NCI-H1417 (cell line): ENCODE data around the gene DNAJB2.
"Not testable (repeated sequence)": the region's sequence is repeated elsewhere in the genome, so short reads cannot be mapped to it uniquely, and the experiment has no call there.

Source experiments
- DNase-seq, 3 experiments: peaks; one replicate each; lab custom pipeline; 2025; lab: John Stamatoyannopoulos, UW

Gene DNAJB2

DNA sequence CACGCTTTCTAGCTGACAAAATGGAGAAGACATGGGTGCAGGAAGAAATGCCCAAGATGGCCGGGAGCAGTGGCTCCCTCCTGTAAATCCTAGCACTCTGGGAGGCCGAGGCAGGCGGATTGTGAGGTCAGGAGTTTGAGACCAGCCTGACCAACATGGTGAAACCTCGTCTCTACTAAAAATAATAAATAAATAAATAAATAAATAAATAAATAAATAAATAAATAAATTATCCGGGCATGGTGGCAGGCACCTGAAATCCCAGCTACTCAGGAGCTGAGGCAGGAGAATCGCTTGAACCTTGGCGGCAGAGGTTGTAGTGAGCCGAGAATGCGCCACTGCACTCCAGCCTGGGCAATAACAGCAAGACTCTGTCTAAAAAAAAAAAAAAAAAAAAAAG, 20.2 kb upstream of the DNAJB2 start:
- not testable (repeated sequence) for DNase-seq

- no peak for DNase-seq
Measured at GRCh38 chr2:219261024-219261855, 17.9 kb upstream of the DNAJB2 start.

- DNase-seq = no peak
Measured at GRCh38 chr2:219266232-219266631, 12.9 kb upstream of the DNAJB2 start.

DNA sequence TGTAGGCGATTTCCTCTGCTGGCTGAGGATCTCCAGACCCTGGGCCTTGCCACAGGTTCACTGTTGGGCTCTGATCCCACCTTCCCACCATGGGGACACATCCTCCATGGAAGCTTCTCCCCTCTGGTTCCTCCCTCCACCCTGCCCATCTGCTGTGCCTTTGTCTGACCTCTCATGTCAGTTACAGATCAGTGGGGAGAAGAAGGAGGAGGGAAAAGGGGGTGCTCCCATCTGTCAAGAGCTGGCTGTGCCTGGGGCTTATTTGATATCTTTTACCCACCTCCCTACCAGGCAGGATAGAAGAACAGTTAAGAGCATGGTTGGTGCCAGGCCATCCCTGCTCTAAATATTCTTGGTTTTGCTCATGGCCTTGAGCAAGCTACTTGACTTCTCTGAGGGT, 12.3 kb upstream of the DNAJB2 start:
- DNase-seq = no peak

DNA sequence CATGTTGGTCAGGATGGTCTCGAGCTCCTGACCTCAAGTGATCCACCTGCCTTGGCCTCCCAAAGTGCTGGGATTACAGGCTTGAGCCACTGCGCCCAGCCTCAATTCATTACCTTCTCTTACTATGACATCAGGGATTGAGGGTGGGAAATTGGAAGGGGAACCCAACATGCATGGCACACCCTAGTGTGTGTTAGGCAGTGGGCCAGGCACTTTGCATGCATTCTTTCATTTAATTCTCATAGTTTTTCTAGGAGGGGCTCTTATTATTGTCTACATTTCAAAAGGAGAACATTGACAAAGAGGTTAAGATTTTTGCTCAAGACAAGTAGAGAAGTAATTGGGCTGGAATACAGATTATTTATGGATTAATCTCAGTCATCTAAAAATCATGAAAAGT, 10.9 kb upstream of the DNAJB2 start:
- DNase-seq = no peak

DNA sequence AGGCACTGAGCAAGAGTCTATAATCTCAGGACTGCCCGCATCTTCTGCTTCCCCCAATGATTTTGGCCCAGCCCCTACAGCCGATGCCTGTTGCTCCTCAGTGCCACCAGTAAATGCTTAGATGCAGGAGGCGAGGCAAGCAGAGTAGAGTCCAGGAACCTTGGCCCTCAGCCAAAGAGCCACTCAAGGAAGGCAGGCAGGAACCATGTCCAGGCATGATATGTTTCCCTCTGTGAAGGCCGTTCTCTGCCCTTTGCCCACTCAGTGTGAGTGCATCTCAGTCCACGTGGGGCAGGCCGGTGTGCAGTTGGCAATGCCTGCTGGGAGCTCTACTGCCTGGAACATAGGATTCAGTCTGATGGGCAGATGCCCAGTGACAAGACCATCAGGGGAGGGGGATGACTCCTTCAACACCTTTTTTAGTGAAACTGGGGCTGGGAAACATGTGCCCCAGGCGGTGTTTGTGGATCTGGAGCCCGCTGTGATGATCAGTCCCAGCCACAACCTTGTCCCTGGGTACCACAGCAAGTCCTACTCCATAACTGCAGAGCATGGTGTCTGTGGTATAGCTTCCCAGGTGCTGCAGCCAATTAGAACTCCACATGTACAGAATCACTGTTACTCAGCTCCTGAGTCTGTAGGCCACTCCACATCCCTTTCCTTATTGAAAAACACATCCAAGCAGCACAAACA, 9.7 kb upstream of the DNAJB2 start:
- DNase-seq = peak; percentile 28 to 79 (median 64)

- DNase-seq = no peak
Measured at GRCh38 chr2:219270055-219270372, 9.2 kb upstream of the DNAJB2 start.

GRCh38 chr2:219271021-219271420, 8.1 kb upstream of the DNAJB2 start:
- DNase-seq = no peak

DNA sequence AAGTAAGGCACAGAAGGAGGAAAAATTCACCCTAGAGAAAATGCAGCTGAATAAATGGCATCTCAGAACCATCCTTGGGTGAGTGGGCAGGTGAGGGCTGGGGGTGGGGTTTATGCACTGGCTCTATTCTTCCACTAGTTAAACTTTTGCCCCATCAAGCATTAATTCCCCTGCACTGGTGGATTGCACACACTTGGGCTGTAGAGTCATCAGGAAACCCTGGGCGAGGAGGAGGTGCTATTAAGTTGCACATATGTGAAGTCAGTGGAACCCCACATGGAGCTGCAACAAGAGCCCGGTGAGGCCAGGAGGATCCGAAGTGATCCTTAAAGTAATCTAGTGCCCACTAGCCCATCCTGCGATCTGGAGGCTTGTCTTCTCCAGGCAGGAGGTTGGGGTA, 6.8 kb upstream of the DNAJB2 start:
- no peak for DNase-seq

DNA sequence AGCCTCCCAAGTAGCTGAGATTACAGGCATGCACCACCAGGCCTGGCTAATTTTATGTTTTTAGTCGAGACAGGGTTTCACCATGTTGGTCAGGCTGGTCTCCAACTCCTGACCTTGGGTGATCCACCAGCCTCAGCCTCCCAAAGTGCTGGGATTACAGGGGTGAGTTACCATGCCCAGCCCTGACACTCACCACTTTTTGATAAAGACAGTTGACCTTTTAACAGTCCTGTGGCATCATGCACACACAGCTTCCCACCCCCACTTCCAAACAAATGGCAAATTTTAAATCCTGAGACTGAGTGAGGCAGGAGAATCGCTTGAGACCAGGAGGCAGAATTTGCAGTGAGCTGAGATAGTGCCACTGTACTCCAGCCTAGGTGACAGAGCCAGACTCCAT, 6.2 kb upstream of the DNAJB2 start:
- no peak for DNase-seq

DNA sequence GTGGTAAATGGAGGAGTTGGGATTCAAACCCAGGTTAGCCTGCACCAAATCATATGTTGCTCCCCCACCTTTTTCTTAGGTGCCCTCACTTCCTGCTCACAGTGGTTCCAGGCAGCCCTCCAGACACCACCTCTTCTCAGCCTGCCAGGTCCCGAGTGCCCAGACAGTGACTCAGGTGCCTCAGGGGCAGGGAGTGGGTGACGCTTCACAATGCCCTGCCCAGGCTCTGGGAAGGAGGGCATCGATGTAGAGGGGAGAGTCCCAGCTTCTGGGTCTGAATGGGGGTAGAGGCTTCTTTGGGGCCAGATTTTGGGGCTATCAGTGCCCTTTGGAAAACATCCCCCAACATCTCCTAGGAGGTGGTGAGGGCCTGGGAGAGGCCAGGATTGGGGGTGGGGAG, 5.2 kb upstream of the DNAJB2 start:
- no peak for DNase-seq

GRCh38 chr2:219274361-219274921, 4.7 kb upstream of the DNAJB2 start:
- DNase-seq = no peak

DNA sequence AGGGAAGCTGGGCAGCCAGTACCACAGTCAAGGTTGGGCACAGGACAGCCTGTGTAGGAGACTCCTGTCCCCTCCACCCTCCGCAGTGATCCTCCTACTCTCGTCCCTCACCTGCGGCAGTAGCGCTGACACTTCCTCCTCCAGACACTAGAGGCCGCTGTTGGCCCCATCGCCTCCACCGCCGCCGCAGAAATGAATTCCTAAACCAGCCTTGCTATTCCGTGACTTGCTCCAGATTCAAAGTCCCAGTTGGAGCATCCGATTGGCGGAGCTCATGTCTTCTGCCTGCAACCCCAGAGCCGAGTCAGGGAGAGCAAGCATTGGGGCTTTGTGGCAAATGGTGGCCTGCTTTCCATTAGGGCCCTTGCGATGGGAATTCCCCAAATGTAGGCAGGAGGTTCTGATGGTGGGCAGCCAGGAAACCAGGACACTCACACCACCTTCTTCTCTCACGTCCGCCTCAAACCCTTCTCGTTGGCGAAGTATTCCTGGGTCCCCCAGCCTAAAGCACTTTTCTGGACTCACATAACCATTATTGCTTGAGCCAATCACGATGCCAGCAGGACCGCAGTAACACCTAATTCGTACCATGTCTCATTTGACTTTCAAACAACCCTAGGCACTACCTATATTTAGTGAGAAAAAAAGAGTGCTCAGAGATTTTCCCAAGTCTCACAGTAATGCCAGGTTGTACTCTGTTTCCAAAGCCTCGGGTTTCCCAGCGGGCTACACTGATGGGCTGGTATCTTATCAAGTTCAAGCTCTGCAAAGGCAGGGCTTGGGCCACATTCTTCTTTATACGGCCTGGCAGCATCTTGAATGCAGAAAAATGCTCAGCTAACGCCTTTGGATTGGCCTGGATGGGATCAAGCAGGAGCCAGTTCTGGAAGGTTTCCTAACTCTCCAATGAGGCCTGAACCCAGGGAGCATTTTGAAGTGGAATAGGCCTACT, 1.2 kb upstream of the DNAJB2 start:
- DNase-seq = peak; percentile 61 to 83 (median 65)

DNA sequence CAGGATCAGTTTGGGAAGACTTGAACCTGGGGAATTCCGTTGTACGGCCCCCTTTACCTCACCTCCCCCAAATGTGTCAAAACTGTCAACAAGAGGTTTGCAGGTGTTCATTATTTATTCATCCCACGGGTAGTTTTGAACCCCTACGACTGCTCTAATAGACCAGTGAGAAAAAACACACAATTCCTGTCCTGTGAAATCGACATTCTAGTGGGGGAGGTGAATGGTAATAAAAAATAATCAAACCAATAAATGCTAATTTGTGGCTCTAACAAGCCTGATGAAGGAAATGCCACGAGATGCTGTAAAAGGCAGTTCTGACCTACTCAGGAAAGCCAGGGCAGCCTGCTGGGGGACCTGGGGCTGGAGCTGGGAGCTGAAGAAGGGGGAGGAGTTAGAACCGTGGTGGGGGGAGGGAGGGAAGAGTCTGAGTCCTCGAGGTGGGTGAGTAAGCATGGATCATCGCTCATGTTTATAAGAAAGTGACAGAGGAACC, 463 bp upstream of the DNAJB2 start:
- no peak for DNase-seq

GRCh38 chr2:219279916-219280516, 850 bp downstream of the DNAJB2 start:
- no peak for DNase-seq

- DNase-seq = no peak
Measured at GRCh38 chr2:219280651-219281050, 1.5 kb downstream of the DNAJB2 start.

- DNase-seq = no peak
Measured at GRCh38 chr2:219281588-219281987, 2.4 kb downstream of the DNAJB2 start.

DNA sequence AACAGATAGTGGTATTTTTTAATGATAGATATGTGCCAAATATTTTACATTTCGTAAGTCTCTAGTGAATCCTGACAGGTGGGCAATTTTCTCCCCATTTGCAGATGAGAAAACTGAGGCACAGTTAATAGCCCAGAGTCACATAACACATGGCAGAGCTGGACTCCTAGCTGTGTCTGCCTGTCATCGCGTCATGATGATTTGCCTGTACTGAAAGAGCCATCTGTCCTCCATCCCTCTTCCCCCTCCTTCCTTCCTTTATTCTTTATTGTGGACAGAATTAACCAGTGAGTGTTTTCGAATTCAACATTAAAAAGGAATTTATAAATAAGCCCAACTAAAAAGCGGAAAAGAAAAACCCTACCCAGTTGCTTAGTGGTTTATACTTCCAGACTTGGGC, 3.2 kb downstream of the DNAJB2 start:
- DNase-seq = no peak

GRCh38 chr2:219282943-219283581, 3.9 kb downstream of the DNAJB2 start:
- DNase-seq = no peak

DNA sequence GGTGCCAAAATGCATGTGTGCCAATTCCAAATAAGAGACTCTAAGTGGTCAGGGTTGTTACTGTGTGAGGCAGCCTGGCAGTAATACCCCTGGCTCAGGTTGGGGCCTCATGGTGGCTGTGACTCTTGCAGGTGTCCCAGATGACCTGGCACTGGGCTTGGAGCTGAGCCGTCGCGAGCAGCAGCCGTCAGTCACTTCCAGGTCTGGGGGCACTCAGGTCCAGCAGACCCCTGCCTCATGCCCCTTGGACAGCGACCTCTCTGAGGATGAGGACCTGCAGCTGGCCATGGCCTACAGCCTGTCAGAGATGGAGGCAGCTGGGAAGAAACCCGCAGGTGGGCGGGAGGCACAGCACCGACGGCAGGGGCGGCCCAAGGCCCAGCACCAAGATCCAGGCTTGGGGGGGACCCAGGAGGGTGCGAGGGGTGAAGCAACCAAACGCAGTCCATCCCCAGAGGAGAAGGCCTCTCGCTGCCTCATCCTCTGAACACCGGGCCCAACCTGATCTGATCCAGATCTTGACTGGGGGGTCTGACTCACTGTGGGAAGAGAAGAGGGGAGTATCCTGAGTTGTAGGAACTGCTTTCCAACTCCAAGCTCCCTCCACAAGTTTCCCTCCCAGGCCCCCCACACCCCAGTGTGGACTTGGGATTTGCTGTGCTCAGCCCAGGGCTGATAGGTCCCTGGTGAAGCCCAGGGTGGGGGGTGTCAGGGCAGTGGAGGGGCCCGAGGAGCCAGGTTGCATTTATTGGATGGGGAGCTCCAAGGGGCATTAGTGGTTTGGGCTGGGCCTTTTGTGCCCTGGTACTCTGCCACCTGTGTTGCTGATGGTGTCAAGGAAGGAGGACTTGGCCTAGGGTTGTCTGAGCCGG, 5.6 kb downstream of the DNAJB2 start:
- DNase-seq = no peak
